ENCODE measurements around the gene HOXA13.

- TF ChIP-seq POLR2A (IDR thresholded peaks at IDR 0.05): no peak
- TF ChIP-seq CTCF (IDR thresholded peaks at IDR 0.05): no peak
These were observed 7.9 kb downstream of the HOXA13 start for GRCh38 chr7:27191833-27192545.

Measured in tibial nerve (tissue), 3 donors.